Measurements from ENCODE around the gene IFT27.

The IFT27 gene

DNA sequence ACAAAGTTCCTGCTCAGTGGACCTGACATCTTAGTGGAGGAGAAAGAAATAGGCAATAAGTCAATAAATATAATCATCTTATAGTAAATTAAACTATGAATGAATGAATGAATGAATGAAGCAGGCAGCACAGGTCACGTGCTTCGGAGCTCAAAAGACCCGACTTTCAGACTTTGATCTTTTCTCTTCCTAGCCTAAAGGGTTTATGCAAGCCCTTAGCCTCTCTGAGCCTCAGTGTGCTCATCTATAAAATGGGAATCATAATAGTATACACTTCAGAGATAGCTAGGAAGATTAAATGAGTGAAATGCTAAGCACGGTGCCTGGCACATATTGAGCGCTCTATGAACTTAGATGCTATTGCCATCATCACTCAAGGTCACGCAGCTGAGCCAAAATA, 33.4 kb upstream of the IFT27 start:
- TF ChIP-seq CEBPB (IDR thresholded peaks at IDR 0.05) (no peak), TCF12 (IDR thresholded peaks at IDR 0.05; ENCODE audit: low read depth) (no peak), NFIC (IDR thresholded peaks at IDR 0.05) (no peak), FOXM1 (IDR thresholded peaks at IDR 0.05; ENCODE audit: borderline replicate concordance, low read depth) (no peak), CREB1 (IDR thresholded peaks at IDR 0.05; ENCODE audit: low read depth) (no peak), RAD21 (IDR thresholded peaks at IDR 0.05; ENCODE audit: low read depth) (no peak), YY1 (IDR thresholded peaks at IDR 0.05; ENCODE audit: low read depth) (no peak), ZBTB7A (IDR thresholded peaks at IDR 0.05; ENCODE audit: low read depth) (no peak), EP300 (IDR thresholded peaks at IDR 0.05; ENCODE audit: borderline replicate concordance) (no peak), TEAD4 (IDR thresholded peaks at IDR 0.05) (no peak), TAF1 (IDR thresholded peaks at IDR 0.05; ENCODE audit: low read depth) (no peak), EGR1 (IDR thresholded peaks at IDR 0.05) (no peak)
- TF ChIP-seq, protein P1, sequence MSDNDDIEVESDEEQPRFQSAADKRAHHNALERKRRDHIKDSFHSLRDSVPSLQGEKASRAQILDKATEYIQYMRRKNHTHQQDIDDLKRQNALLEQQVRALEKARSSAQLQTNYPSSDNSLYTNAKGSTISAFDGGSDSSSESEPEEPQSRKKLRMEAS (IDR thresholded peaks at IDR 0.05): no peak
- TF ChIP-seq, protein P2, sequence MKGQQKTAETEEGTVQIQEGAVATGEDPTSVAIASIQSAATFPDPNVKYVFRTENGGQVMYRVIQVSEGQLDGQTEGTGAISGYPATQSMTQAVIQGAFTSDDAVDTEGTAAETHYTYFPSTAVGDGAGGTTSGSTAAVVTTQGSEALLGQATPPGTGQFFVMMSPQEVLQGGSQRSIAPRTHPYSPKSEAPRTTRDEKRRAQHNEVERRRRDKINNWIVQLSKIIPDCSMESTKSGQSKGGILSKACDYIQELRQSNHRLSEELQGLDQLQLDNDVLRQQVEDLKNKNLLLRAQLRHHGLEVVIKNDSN (IDR thresholded peaks at IDR 0.05): no peak
- TF ChIP-seq, protein P3, sequence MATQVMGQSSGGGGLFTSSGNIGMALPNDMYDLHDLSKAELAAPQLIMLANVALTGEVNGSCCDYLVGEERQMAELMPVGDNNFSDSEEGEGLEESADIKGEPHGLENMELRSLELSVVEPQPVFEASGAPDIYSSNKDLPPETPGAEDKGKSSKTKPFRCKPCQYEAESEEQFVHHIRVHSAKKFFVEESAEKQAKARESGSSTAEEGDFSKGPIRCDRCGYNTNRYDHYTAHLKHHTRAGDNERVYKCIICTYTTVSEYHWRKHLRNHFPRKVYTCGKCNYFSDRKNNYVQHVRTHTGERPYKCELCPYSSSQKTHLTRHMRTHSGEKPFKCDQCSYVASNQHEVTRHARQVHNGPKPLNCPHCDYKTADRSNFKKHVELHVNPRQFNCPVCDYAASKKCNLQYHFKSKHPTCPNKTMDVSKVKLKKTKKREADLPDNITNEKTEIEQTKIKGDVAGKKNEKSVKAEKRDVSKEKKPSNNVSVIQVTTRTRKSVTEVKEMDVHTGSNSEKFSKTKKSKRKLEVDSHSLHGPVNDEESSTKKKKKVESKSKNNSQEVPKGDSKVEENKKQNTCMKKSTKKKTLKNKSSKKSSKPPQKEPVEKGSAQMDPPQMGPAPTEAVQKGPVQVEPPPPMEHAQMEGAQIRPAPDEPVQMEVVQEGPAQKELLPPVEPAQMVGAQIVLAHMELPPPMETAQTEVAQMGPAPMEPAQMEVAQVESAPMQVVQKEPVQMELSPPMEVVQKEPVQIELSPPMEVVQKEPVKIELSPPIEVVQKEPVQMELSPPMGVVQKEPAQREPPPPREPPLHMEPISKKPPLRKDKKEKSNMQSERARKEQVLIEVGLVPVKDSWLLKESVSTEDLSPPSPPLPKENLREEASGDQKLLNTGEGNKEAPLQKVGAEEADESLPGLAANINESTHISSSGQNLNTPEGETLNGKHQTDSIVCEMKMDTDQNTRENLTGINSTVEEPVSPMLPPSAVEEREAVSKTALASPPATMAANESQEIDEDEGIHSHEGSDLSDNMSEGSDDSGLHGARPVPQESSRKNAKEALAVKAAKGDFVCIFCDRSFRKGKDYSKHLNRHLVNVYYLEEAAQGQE (IDR thresholded peaks at IDR 0.05; ENCODE audit: low read depth): no peak

DNA sequence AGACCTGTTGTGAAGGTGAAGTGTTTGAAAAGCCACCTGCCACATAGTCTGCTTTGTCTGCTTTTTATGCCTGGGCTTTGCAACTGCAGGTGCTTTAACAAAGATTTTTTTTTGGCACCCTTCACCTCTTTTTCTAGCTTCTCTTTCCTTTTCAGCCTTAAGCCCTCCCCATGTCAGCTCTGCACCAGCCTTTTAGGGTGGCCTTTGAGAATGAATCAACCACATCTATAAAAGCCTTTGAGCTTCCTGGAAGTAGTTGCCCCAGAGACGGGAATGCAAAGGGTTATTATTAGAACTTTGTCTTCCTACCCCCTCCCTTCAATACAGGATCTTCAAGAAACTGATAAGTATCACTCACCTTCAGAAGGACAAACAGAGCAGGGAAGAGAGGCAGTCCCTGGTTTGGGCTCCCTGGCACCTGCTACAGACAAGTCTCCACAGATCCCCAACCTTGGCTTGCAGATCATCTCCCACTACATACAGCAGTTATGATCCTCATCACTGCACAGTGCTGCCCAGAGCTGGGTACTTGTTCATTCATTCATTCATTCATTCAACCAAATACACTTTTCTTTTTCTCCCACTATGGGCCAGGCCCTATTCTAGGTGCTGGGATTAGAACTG, 32.9 kb upstream of the IFT27 start:
- TF ChIP-seq ZBTB7A (IDR thresholded peaks at IDR 0.05; ENCODE audit: low read depth) (no peak), CEBPB (IDR thresholded peaks at IDR 0.05) (no peak), TAF1 (IDR thresholded peaks at IDR 0.05; ENCODE audit: low read depth) (no peak), YY1 (IDR thresholded peaks at IDR 0.05; ENCODE audit: low read depth) (no peak), EP300 (IDR thresholded peaks at IDR 0.05; ENCODE audit: borderline replicate concordance) (no peak), CREB1 (IDR thresholded peaks at IDR 0.05; ENCODE audit: low read depth) (no peak), FOXM1 (IDR thresholded peaks at IDR 0.05; ENCODE audit: borderline replicate concordance, low read depth) (no peak), TEAD4 (IDR thresholded peaks at IDR 0.05) (no peak), EGR1 (IDR thresholded peaks at IDR 0.05) (no peak), NFIC (IDR thresholded peaks at IDR 0.05) (no peak), RAD21 (IDR thresholded peaks at IDR 0.05; ENCODE audit: low read depth) (no peak), TCF12 (IDR thresholded peaks at IDR 0.05; ENCODE audit: low read depth) (no peak)
- TF ChIP-seq, protein P1 (IDR thresholded peaks at IDR 0.05): no peak
- TF ChIP-seq, protein P3 (IDR thresholded peaks at IDR 0.05; ENCODE audit: low read depth): no peak
- TF ChIP-seq, protein P2 (IDR thresholded peaks at IDR 0.05): no peak

DNA sequence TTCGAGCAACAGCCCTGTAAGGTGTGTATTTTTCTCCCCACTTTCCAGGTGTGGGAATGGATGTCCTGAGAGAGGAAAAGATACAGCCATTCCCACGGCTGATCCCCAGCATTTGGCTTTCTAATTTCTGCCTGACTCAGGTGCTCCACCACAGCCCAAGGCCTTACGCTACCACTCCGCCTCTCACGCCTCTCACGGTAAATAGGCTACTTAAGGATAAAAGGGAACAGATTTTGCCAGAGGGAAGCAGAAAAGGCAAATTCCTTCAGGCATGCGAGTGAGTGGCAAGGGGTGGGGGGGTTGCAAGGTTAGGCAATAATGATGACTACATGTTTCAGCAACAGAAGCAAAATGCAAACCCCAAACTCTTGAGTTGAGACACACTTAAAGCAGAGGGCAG, 31.7 kb upstream of the IFT27 start:
- no peak for TF ChIP-seq NFIC (IDR thresholded peaks at IDR 0.05)
- TF ChIP-seq ZBTB7A (IDR thresholded peaks at IDR 0.05; ENCODE audit: low read depth): no peak
- no peak for TF ChIP-seq FOXM1 (IDR thresholded peaks at IDR 0.05; ENCODE audit: borderline replicate concordance, low read depth)
- TF ChIP-seq EP300 (IDR thresholded peaks at IDR 0.05; ENCODE audit: borderline replicate concordance): no peak
- TF ChIP-seq TAF1 (IDR thresholded peaks at IDR 0.05; ENCODE audit: low read depth): no peak
- no peak for TF ChIP-seq CREB1 (IDR thresholded peaks at IDR 0.05; ENCODE audit: low read depth)
- no peak for TF ChIP-seq CEBPB (IDR thresholded peaks at IDR 0.05)
- TF ChIP-seq, protein P1 (IDR thresholded peaks at IDR 0.05): no peak
- no peak for TF ChIP-seq EGR1 (IDR thresholded peaks at IDR 0.05)
- no peak for TF ChIP-seq YY1 (IDR thresholded peaks at IDR 0.05; ENCODE audit: low read depth)
- no peak for TF ChIP-seq TCF12 (IDR thresholded peaks at IDR 0.05; ENCODE audit: low read depth)
- TF ChIP-seq TEAD4 (IDR thresholded peaks at IDR 0.05): no peak
- TF ChIP-seq RAD21 (IDR thresholded peaks at IDR 0.05; ENCODE audit: low read depth): no peak
- TF ChIP-seq, protein P2 (IDR thresholded peaks at IDR 0.05): no peak
- TF ChIP-seq, protein P3 (IDR thresholded peaks at IDR 0.05; ENCODE audit: low read depth): no peak
